Cardiac fibroblast (primary cell): Measurements from ENCODE around the gene IMPDH1.

ENCODE experiments used
- DNase-seq, 2 donors: peaks; one replicate each; pipeline versions ENCODE4 v3.0.0 to v3.0.0-alpha.2; 2010; ENCODE audit warnings: low read depth in 2 of 2
- H3K4me3 ChIP-seq, 2 donors: replicated peaks in 1 of 2; 1 replicate in 1 of 2; 2 replicates in 1 of 2; pipeline ENCODE4 v1.5.1; 2011; ENCODE audit warnings: low read depth in 2 of 2, low read length in 2 of 2, mild to moderate bottlenecking in 2 of 2, moderate library complexity in 1 of 2
- TF ChIP-seq, protein P1 (sequence below): IDR thresholded peaks from one replicate; pipeline ENCODE4 v1.5.1; 2011; ENCODE audit warnings: low read depth, mild to moderate bottlenecking, low read length, inconsistent platforms

The IMPDH1 gene

DNA sequence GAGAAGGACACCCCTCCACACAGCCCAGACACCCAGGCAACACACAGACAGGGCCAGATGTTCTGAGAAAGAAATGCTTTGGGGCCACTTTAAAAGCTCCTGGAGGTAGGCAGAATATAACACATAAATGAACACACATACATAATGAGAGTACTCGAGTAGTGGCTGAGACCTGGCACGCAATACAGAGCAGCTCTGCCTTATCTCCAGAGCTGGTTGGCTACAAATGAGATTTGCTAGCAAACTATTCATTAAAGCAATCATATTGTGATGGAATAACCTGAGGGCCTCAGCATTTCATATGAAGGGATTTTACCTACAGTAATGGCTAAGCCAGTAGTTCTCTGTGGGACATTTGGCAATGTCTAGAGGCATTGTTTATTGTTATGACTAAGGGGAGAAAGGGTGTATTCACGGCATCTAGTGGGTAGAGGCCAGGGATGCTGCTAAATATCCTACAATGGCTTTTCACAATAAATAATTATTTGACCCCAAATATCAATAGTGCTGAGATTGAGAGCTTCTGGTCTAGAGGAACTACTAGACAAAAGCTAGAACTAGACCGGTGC is 5.5 kb upstream of the IMPDH1 start:
- DNase-seq, result no peak
- no peak overlapping the region for H3K4me3 ChIP-seq
- TF ChIP-seq, protein P1, sequence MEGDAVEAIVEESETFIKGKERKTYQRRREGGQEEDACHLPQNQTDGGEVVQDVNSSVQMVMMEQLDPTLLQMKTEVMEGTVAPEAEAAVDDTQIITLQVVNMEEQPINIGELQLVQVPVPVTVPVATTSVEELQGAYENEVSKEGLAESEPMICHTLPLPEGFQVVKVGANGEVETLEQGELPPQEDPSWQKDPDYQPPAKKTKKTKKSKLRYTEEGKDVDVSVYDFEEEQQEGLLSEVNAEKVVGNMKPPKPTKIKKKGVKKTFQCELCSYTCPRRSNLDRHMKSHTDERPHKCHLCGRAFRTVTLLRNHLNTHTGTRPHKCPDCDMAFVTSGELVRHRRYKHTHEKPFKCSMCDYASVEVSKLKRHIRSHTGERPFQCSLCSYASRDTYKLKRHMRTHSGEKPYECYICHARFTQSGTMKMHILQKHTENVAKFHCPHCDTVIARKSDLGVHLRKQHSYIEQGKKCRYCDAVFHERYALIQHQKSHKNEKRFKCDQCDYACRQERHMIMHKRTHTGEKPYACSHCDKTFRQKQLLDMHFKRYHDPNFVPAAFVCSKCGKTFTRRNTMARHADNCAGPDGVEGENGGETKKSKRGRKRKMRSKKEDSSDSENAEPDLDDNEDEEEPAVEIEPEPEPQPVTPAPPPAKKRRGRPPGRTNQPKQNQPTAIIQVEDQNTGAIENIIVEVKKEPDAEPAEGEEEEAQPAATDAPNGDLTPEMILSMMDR, result no peak

DNA sequence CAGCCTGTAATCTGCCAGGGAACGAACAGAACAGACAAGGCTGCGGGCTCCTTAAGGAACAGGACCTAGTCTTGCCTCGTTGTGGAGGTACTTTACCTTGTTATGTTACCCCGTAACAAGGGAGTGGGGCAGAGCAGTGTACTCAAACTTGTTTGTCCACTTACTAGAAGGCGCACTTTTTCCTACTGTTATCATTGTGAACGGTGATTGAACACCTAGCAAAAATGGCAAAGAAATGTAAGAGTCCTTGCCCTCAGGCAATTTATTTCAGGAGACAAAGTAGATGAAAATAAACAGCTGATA is 620 bp upstream of the IMPDH1 start:
- DNase-seq, result no peak
- TF ChIP-seq, protein P1, result no peak
- peak overlapping the region; percentile 59 to 64 for H3K4me3 ChIP-seq

DNA sequence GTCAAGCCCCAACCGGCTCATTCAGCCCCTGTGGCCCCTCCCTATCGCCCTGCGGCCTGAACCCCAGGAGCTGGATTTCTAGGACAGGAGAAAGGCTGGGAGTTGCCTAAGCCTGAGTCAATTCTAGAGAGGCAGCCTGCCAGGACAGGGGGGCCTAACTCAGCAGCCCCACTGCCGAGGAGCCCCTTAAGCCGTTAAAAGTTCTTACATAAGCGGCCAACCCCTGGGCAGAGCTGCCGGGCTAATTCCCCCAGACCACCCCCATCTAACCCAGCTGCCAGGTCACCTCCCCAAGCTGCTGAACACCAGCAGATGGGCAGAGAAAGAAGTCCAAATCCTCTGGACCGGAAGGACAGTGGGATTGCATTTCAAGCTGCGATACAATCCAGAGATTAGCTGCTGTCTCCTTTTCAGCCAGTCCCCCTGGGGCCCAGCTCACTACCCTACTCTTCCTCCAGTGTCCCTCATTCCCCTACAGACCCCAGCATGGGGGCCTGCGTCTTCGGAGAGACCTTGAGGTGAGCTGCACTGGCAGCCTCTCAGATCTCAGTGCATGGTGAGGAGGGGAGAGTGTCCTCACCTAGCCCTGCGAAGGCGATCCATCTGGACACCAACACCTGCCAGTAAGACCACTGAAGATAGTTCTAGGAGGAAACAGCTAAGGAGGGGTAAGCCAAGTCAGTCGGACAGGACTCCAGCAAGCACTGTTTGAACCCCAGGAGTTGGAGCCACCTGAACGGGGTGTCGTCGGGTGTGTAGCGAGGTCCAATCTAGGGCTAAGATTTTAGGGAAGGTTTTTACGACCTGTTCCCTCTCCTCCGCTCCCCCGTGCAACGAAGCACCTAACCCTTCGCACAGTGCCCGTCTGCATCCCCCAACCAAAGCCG is 830 bp downstream of the IMPDH1 start:
- H3K4me3 ChIP-seq, result peak overlapping the region; percentile 59 to 64
- TF ChIP-seq, protein P1, result no peak
- peak in 1 of 2 donors; percentile 26 for DNase-seq

GRCh38 chr7:128407751-128408708 is 1.8 kb downstream of the IMPDH1 start:
- peak overlapping the region; percentile 59 to 64 for H3K4me3 ChIP-seq
- TF ChIP-seq, protein P1, result no peak
- peak in 1 of 2 donors; percentile 22 for DNase-seq

GRCh38 chr7:128407233-128407589 is 2.6 kb downstream of the IMPDH1 start:
- TF ChIP-seq, protein P1, result no peak
- no peak overlapping the region for H3K4me3 ChIP-seq
- no peak for DNase-seq

DNA sequence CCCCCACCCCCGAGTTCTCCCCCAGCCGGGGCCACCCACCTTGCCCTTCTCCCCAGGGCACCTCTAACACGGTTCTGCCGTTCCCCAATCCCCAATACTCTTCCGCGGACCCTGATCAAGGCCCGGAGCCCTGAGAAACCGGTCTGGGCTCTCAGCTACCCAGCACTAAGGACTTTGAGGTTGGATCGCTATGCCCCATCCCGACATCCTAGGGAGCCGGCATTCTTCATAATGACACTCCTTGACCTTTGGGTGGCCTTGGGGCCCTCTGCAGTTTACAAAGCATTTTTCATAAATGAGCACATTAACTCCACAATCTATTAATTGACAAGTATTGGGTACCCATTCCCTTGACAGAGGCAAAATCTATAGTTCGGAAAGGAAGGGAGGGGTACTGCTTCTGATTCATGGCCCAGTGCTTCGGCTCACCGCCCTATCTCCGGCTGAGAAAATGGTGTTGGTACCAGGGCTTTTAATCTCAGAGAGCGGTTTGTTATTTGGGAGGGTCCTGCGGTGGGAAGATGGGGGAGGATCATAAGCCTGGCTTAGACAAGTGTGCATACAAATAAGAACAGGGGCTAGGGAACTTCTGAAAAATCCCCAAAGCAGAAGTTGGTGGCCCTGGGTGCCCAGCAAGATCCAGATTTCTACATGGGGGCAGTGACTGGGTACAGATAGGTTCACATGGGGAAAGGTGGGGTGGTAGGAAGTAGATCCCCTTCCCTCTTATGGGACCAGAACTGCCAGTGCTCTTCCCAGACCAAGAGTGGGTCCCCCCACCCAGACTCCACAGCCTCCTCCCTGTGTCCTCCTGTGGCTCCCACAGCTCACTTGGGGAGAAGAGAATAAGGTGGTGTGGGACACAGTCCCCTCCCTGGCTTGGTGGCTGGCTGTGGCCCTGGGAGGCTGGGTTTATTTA is 3.2 kb downstream of the IMPDH1 start:
- no peak for DNase-seq
- TF ChIP-seq, protein P1, result no peak
- H3K4me3 ChIP-seq, result peak overlapping the region in 1 of 2 donors; percentile 80
